Thoracic aorta (tissue), 2 donors: ENCODE data around the gene NBPF1. TPM values are rescaled to one million over a fixed set of nuclear protein-coding genes. Genes with fewer than 3 reads are reported as not detected.
A peak's percentile ranks its signal among the peaks of the same experiment; 100 is the strongest.
"Not testable (repeated sequence)": the region's sequence is repeated elsewhere in the genome, so short reads cannot be mapped to it uniquely, and the experiment has no call there.

Experiments used
- ATAC-seq: fragments of 150-250 bp; one replicate; pipeline ENCODE4 v1.8.0; 2017; ENCODE audit warnings: low read depth; ENCODE audit not compliant: insufficient number of reproducible peaks, low FRiP score
- DNase-seq: peaks from one replicate; pipeline ENCODE4 v3.0.0-alpha.2; 2020; ENCODE audit warnings: low spot score
- H3K27ac ChIP-seq, 2 donors: fragments of 200-600 bp; sonication (generic); 1 replicate in 1 of 2; 2 replicates in 1 of 2; pipeline ENCODE4 v1.5.1; 2016; ENCODE audit warnings: mild to moderate bottlenecking in 2 of 2, moderate library complexity in 2 of 2
- H3K27me3 ChIP-seq: fragments of 200-600 bp; sonication (generic); replicated peaks from 2 replicates; pipeline ENCODE4 v1.6.0; 2016; ENCODE audit warnings: mild to moderate bottlenecking; ENCODE audit not compliant: insufficient read depth
- H3K36me3 ChIP-seq: fragments of 200-600 bp; sonication (generic); one replicate; pipeline ENCODE4 v1.5.1; 2016
- H3K4me1 ChIP-seq, 2 donors: fragments of 200-600 bp; sonication (generic); 1 replicate in 1 of 2; 2 replicates in 1 of 2; pipeline versions ENCODE4 v1.5.1 to v1.6.0; 2016; ENCODE audit warnings: low read depth in 2 of 2, mild to moderate bottlenecking in 1 of 2; ENCODE audit not compliant: control insufficient read depth in 1 of 2
- H3K4me3 ChIP-seq: fragments of 200-600 bp; sonication (generic); 2 replicates; pipeline ENCODE4 v1.5.1; 2016; ENCODE audit warnings: mild to moderate bottlenecking
- H3K9me3 ChIP-seq: fragments of 200-600 bp; sonication (generic); 2 replicates; pipeline ENCODE4 v1.5.1; 2016
- total RNA-seq, 2 donors: library from RNA; depleted of rRNA; stranded (reverse); fragments of >200 nt; gene quantifications; one replicate each; pipeline versions ENCODE4 v1.1.0 to v1.2.3, GENCODE V29; 2016

NBPF1 gene
- total RNA-seq, 2 donors from 2014 or later = 21.0 to 63.2 TPM

DNA sequence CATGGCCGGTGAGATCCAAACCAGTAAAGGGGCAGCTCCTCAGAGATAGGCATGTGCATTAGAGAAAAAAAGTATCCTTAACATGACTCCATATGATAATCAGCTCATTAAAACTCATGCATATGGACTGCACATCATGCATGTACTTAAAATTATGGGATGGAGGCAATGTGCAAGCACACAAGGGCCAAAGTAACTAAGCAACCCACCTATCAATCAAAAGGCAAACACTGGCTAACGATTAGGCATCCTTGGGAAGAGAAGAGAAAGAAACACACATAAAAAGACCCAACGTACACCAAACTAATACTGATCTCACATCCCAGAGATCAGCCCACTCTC lies 94.5 kb downstream of the NBPF1 start:
- H3K27me3 ChIP-seq, ATAC-seq, H3K27ac ChIP-seq, H3K36me3 ChIP-seq, H3K9me3 ChIP-seq, DNase-seq, H3K4me3 ChIP-seq, H3K4me1 ChIP-seq: not testable (repeated sequence)

- not testable (repeated sequence) for DNase-seq, H3K36me3 ChIP-seq, H3K4me3 ChIP-seq, H3K9me3 ChIP-seq, H3K4me1 ChIP-seq, H3K27me3 ChIP-seq, H3K27ac ChIP-seq, ATAC-seq
Observed at GRCh38 chr1:16516694-16517410, 96.5 kb downstream of the NBPF1 start.

GRCh38 chr1:16514107-16515055 lies 99.0 kb downstream of the NBPF1 start, which contains the start of gene RNU1-1:
TSS of gene RNU1-1 (minus strand) at chr1:16514285.
- DNase-seq, H3K9me3 ChIP-seq, H3K27me3 ChIP-seq, H3K36me3 ChIP-seq, H3K4me1 ChIP-seq: not testable (repeated sequence)
- ATAC-seq = peak; percentile 43
- peak within 1 kb of the TSS; percentile 63 for H3K4me3 ChIP-seq
- peak within 1 kb of the TSS; percentile 70 to 79 for H3K27ac ChIP-seq

DNA sequence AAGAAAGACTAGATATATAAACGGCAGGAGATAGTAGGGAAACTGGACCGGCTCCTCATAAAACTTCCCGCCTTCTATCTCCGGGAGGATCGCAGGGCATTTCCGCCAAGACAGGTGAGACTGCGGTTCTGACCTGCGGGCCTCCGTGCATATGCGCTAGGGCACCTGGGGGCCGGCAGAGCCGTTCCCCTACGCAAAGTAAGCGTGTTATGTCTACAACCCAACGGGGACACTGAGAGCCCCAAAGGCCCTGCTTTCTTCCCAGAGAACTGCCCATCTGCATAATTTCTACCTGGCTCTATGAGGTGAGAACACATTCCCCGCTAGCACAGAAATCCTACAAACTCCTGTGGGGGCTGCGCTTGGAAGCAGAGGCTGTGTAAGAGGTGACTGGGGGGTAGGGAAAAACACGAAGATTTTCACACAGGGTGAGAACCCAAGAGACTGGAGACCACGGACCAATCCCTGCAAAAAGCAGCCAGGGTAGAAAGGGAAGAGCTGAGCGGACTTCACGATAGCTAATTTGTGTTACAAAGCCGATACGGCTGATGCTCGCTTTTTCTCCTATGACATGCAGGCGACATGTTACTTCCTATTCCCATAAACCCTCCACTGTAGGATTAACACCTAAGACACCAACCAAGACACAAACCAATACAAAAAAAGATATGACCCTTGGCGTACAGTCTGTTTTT lies 99.8 kb downstream of the NBPF1 start:
- H3K27ac ChIP-seq = peak overlapping the region; percentile 35 to 41
- DNase-seq, H3K9me3 ChIP-seq, H3K36me3 ChIP-seq, H3K4me1 ChIP-seq, H3K27me3 ChIP-seq: not testable (repeated sequence)
- H3K4me3 ChIP-seq = peak overlapping the region; percentile 47
- peak; percentile 69 for ATAC-seq

GRCh38 chr1:16512624-16513411 lies 100.5 kb downstream of the NBPF1 start:
- peak overlapping the region in 1 of 2 donors; percentile 27 for H3K27ac ChIP-seq
- H3K4me3 ChIP-seq, H3K4me1 ChIP-seq, ATAC-seq, H3K9me3 ChIP-seq, DNase-seq, H3K36me3 ChIP-seq, H3K27me3 ChIP-seq: not testable (repeated sequence)

Other genes starting within 250 kb of the NBPF1 start
- 10 to 100 TPM; 79.4 to 85.4 TPM for gene SZRD1, start 246.3 kb downstream of the NBPF1 start, total RNA-seq
- not detected for gene SPATA21, start 176.1 kb downstream of the NBPF1 start, total RNA-seq
- gene NECAP2, start 172.8 kb downstream of the NBPF1 start, total RNA-seq = 10 to 100 TPM; 38.9 to 55.1 TPM
- gene RNU1-1, start 99.3 kb downstream of the NBPF1 start, total RNA-seq = under 1 TPM; under 0.01 TPM
- gene RNU1-3, start 53.4 kb upstream of the NBPF1 start, total RNA-seq = under 1 TPM; under 0.01 TPM
- under 1 TPM; under 0.01 TPM for gene RNU1-4, start 127.0 kb upstream of the NBPF1 start, total RNA-seq